Thyroid gland (tissue), 4 donors: ENCODE data around the gene COL8A1. TPM values are rescaled to one million over a fixed set of nuclear protein-coding genes. Genes with fewer than 3 reads are reported as not detected.

Source experiments
- DNase-seq, 2 donors: peaks; one replicate each; pipeline ENCODE4 v3.0.0-alpha.2; 2019
- H3K27ac ChIP-seq, 3 donors: fragments of 200-600 bp; sonication (generic); 1 replicate in 2 of 3; 2 replicates in 1 of 3; pipeline ENCODE4 v1.5.1; 2016 to 2019; ENCODE audit warnings: mild to moderate bottlenecking in 1 of 3, moderate library complexity in 1 of 3
- H3K27me3 ChIP-seq: fragments of 200-600 bp; sonication (generic); one replicate; pipeline ENCODE4 v1.5.1; 2019
- H3K36me3 ChIP-seq, 2 donors: fragments of 200-600 bp; sonication (generic); one replicate each; pipeline ENCODE4 v1.5.1; 2016 to 2019
- H3K4me1 ChIP-seq, 2 donors: fragments of 200-600 bp; sonication (generic); one replicate each; pipeline ENCODE4 v1.5.1; 2017 to 2019
- H3K4me3 ChIP-seq, 3 donors: fragments of 200-600 bp; sonication (generic); replicated peaks in 1 of 3; 1 replicate in 2 of 3; 2 replicates in 1 of 3; pipeline ENCODE4 v1.5.1; 2016; ENCODE audit warnings: mild to moderate bottlenecking in 1 of 3
- H3K9me3 ChIP-seq: fragments of 200-600 bp; sonication (generic); one replicate; pipeline ENCODE4 v1.5.1; 2017
- CTCF ChIP-seq, 6 experiments: fragments of 200-600 bp in 3 of 6; fragments of 450-650 bp in 3 of 6; sonication (generic) in 3 of 6; IDR thresholded peaks; one replicate each; pipeline ENCODE4 v1.5.1; 2016 to 2019; ENCODE audit warnings: antibody characterized with exemption in 6 of 6, mild to moderate bottlenecking in 2 of 6, inconsistent platforms in 1 of 6, moderate library complexity in 1 of 6
- POLR2A ChIP-seq, 2 donors: fragments of 450-650 bp; IDR thresholded peaks; one replicate each; pipeline ENCODE4 v1.6.1; 2017; ENCODE audit warnings: antibody characterized with exemption in 2 of 2, mild to moderate bottlenecking in 2 of 2, moderate library complexity in 1 of 2
- WGBS, 2 donors: methylation state at CpG; one replicate each; pipeline ENCODE4 v1.1.5; 2017; 5-methylcytosine and 5-hydroxymethylcytosine counted together
- intact Hi-C: fragments of 100-400 bp; cut with DNase I; formaldehyde crosslinking; loops from one replicate; pipeline ENCODE4 v1.15.1; 2023
- total RNA-seq, 4 donors: library from RNA; depleted of rRNA; stranded (reverse); fragments of >200 nt; gene quantifications; one replicate each; pipeline ENCODE4 v1.2.3, GENCODE V29; 2016

The COL8A1 gene
- total RNA-seq, 4 donors from 2014 or later = 65.6 to 156 (median 95.6) TPM

DNA sequence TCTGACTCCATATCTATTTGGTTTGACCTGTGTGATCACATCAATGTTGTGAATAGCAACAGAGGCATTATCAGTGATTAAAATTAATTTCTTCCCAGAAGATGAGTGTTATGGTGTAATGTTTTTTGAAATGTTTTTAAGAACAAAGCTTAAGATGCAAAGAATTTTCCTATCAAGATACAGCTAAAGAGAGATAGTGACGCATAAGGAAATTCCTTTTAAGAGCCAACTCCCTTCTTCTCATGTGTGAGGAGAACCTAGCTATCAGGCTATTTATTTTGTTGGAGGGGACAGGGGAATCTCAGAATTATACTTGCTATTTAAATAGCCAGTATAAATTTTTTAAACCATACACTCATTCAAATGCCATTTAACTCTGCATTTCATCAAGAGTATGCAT, 71.3 kb downstream of the COL8A1 start:
- TF ChIP-seq POLR2A (IDR thresholded peaks at IDR 0.05) (no peak), CTCF (IDR thresholded peaks at IDR 0.05) (no peak)
- no peaks in the 10 kb centered on the region for H3K27me3 ChIP-seq
- H3K36me3 ChIP-seq = no peaks in the 10 kb centered on the region
- intact Hi-C loops = no loop called here
- H3K4me1 ChIP-seq = no peaks in the 10 kb centered on the region
- WGBS, 2 donors = 93 to 97% methylated on average over 1 of the region's 1 CpG
- no peak for DNase-seq
- H3K9me3 ChIP-seq = no peaks in the 10 kb centered on the region
- H3K4me3 ChIP-seq = no peak overlapping the region
- H3K27ac ChIP-seq = no peak overlapping the region

GRCh38 chr3:99710094-99710493, 71.7 kb downstream of the COL8A1 start:
- DNase-seq = no peak
- WGBS, 2 donors = 96 to 97% methylated on average over 3 of the region's 3 CpGs
- Histone ChIP-seq H3K27me3 (no peaks in the 10 kb centered on the region), H3K9me3 (no peaks in the 10 kb centered on the region), H3K27ac (no peak overlapping the region), H3K36me3 (no peaks in the 10 kb centered on the region), H3K4me1 (no peaks in the 10 kb centered on the region), H3K4me3 (no peak overlapping the region)
- intact Hi-C loops = no loop called here
- TF ChIP-seq POLR2A (IDR thresholded peaks at IDR 0.05) = no peak
- TF ChIP-seq CTCF (IDR thresholded peaks at IDR 0.05) = no peak

GRCh38 chr3:99711351-99711750, 73.0 kb downstream of the COL8A1 start:
- no peak for TF ChIP-seq CTCF (IDR thresholded peaks at IDR 0.05)
- TF ChIP-seq POLR2A (IDR thresholded peaks at IDR 0.05) = no peak
- WGBS, 2 donors = 73% methylated on average over 4 of the region's 4 CpGs
- Histone ChIP-seq H3K9me3 (no peaks in the 10 kb centered on the region), H3K4me1 (no peaks in the 10 kb centered on the region), H3K27ac (no peak overlapping the region), H3K4me3 (no peak overlapping the region), H3K36me3 (no peaks in the 10 kb centered on the region), H3K27me3 (no peaks in the 10 kb centered on the region)
- DNase-seq = no peak
- intact Hi-C loops = no loop called here

DNA sequence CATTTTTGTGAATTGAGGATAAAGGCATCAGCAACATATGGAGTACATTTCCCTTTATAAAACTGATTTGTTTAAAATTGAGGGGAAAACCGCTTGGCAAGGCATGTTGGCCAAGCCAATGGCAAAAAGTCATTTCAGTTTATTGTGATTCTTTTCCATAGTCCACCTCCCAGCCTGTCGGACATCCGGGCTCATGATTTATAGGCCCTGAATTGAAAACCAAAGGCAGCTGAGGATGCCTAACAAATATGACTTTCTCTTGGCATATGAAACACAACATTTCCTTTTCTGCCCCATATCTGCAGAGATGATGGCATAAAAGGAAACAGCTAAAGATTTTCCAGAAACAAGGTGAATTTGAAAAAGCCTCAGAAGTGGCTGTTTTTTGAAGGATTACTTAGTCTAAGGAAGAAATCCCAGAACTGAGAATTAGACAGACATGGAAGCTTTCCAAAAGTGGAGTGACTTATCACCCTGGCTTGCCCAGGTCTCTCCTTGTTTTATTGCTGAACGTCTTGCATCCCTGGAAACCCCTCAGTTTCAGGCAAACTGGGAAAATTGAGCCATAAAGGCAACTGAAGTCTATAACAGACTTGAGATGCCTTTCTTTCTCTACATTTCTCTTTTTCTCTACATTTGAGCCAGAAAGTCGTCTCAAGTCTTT, 74.0 kb downstream of the COL8A1 start:
- intact Hi-C loops = no loop called here
- no peaks in the 10 kb centered on the region for H3K4me1 ChIP-seq

More for the DNA sequence above, 74.0 kb downstream of the COL8A1 start:
- no peaks in the 10 kb centered on the region for H3K9me3 ChIP-seq
- TF ChIP-seq POLR2A (IDR thresholded peaks at IDR 0.05) (no peak), CTCF (IDR thresholded peaks at IDR 0.05) (no peak)
- WGBS, 2 donors = 81 to 95% methylated on average over 5 of the region's 5 CpGs
- H3K4me3 ChIP-seq = no peak overlapping the region
- H3K27me3 ChIP-seq = no peaks in the 10 kb centered on the region
- H3K36me3 ChIP-seq = no peaks in the 10 kb centered on the region
- H3K27ac ChIP-seq = no peak overlapping the region
- DNase-seq = no peak
